Thyroid gland (tissue), 4 donors: ENCODE data around the gene PDE8A. TPM values are rescaled to one million over a fixed set of nuclear protein-coding genes. Genes with fewer than 3 reads are reported as not detected.

Source experiments
- DNase-seq, 2 donors: peaks; one replicate each; pipeline ENCODE4 v3.0.0-alpha.2; 2019
- H3K27ac ChIP-seq, 3 donors: fragments of 200-600 bp; sonication (generic); 1 replicate in 2 of 3; 2 replicates in 1 of 3; pipeline ENCODE4 v1.5.1; 2016 to 2019; ENCODE audit warnings: mild to moderate bottlenecking in 1 of 3, moderate library complexity in 1 of 3
- H3K27me3 ChIP-seq: fragments of 200-600 bp; sonication (generic); one replicate; pipeline ENCODE4 v1.5.1; 2019
- H3K36me3 ChIP-seq, 2 donors: fragments of 200-600 bp; sonication (generic); one replicate each; pipeline ENCODE4 v1.5.1; 2016 to 2019
- H3K4me1 ChIP-seq, 2 donors: fragments of 200-600 bp; sonication (generic); one replicate each; pipeline ENCODE4 v1.5.1; 2017 to 2019
- H3K4me3 ChIP-seq, 3 donors: fragments of 200-600 bp; sonication (generic); replicated peaks in 1 of 3; 1 replicate in 2 of 3; 2 replicates in 1 of 3; pipeline ENCODE4 v1.5.1; 2016; ENCODE audit warnings: mild to moderate bottlenecking in 1 of 3
- H3K9me3 ChIP-seq: fragments of 200-600 bp; sonication (generic); one replicate; pipeline ENCODE4 v1.5.1; 2017
- CTCF ChIP-seq, 6 experiments: fragments of 200-600 bp in 3 of 6; fragments of 450-650 bp in 3 of 6; sonication (generic) in 3 of 6; IDR thresholded peaks; one replicate each; pipeline ENCODE4 v1.5.1; 2016 to 2019; ENCODE audit warnings: antibody characterized with exemption in 6 of 6, mild to moderate bottlenecking in 2 of 6, inconsistent platforms in 1 of 6, moderate library complexity in 1 of 6
- POLR2A ChIP-seq, 2 donors: fragments of 450-650 bp; IDR thresholded peaks; one replicate each; pipeline ENCODE4 v1.6.1; 2017; ENCODE audit warnings: antibody characterized with exemption in 2 of 2, mild to moderate bottlenecking in 2 of 2, moderate library complexity in 1 of 2
- WGBS, 2 donors: methylation state at CpG; one replicate each; pipeline ENCODE4 v1.1.5; 2017; 5-methylcytosine and 5-hydroxymethylcytosine counted together
- intact Hi-C: fragments of 100-400 bp; cut with DNase I; formaldehyde crosslinking; loops from one replicate; pipeline ENCODE4 v1.15.1; 2023
- total RNA-seq, 4 donors: library from RNA; depleted of rRNA; stranded (reverse); fragments of >200 nt; gene quantifications; one replicate each; pipeline ENCODE4 v1.2.3, GENCODE V29; 2016

Gene PDE8A
- total RNA-seq, 4 donors from 2014 or later: 31.6 to 52.1 (median 35.2) TPM

DNA sequence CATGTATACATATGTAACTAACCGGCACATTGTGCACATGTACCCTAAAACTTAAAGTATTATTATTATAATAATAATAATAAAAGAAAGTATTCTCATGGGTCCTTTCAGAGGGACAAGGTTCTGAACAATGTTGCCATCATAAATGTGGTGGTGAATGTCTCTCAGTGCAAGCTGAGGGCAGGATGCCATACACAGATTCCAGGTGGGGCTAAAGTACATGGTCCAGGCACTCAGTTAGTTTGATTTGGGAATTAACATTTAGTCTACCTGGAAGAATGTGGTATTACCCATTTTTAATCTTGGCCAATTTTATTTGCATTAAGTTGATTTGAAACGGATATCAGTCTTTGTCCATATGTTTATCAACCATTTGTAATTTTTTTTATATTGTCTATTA, 24.5 kb downstream of the PDE8A start:
- TF ChIP-seq CTCF (IDR thresholded peaks at IDR 0.05): no peak
- no peak for TF ChIP-seq POLR2A (IDR thresholded peaks at IDR 0.05)
- no peak overlapping the region for H3K27ac ChIP-seq
- H3K9me3 ChIP-seq: no peaks in the 10 kb centered on the region
- WGBS, 2 donors: 94 to 95% methylated on average over 2 of the region's 2 CpGs
- no peaks in the 10 kb centered on the region for H3K27me3 ChIP-seq
- no peak for DNase-seq
- intact Hi-C loops: no loop called here
- H3K4me3 ChIP-seq: no peak overlapping the region
- peaks cover 23 to 36% of the 10 kb centered on the region in 2 donors for H3K4me1 ChIP-seq
- H3K36me3 ChIP-seq: no peaks in the 10 kb centered on the region

- Histone ChIP-seq H3K36me3 (no peaks in the 10 kb centered on the region), H3K27ac (no peak overlapping the region), H3K9me3 (no peaks in the 10 kb centered on the region), H3K4me1 (peaks cover 23 to 37% of the 10 kb centered on the region in 2 donors), H3K4me3 (no peak overlapping the region), H3K27me3 (no peaks in the 10 kb centered on the region)
- TF ChIP-seq CTCF (IDR thresholded peaks at IDR 0.05) (no peak), POLR2A (IDR thresholded peaks at IDR 0.05) (no peak)
- 96 to 98% methylated on average over 3 of the region's 3 CpGs for WGBS, 2 donors
- intact Hi-C loops: no loop called here
- no peak for DNase-seq
These were observed 25.0 kb downstream of the PDE8A start for GRCh38 chr15:85006655-85007054.

DNA sequence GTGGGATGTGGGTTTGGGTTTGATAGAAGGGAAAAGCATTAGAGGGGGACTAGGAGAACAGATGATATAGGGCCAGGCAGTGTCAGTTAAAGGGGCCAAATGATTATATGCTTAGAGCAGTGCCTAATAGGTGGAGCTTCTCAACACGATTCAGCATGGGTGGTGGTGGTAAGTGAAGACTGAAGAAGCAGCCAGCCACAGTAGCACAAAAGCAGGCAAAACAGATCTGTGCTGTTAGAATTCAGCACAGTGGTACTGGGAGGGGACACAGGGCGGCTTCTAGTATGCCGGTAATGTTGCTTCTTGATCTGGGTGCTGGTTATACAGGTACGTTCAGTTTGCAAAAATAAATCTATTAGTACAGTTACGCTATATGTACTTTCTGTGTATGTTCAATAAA, 25.5 kb downstream of the PDE8A start:
- H3K36me3 ChIP-seq: no peaks in the 10 kb centered on the region
- no peaks in the 10 kb centered on the region for H3K27me3 ChIP-seq
- DNase-seq: no peak
- no peak overlapping the region for H3K27ac ChIP-seq
- no peak for TF ChIP-seq POLR2A (IDR thresholded peaks at IDR 0.05)
- TF ChIP-seq CTCF (IDR thresholded peaks at IDR 0.05): no peak
- peaks cover 23 to 37% of the 10 kb centered on the region in 2 donors for H3K4me1 ChIP-seq
- no peaks in the 10 kb centered on the region for H3K9me3 ChIP-seq
- intact Hi-C loops: no loop called here
- H3K4me3 ChIP-seq: no peak overlapping the region
- WGBS, 2 donors: 86 to 89% methylated on average over 5 of the region's 5 CpGs

DNA sequence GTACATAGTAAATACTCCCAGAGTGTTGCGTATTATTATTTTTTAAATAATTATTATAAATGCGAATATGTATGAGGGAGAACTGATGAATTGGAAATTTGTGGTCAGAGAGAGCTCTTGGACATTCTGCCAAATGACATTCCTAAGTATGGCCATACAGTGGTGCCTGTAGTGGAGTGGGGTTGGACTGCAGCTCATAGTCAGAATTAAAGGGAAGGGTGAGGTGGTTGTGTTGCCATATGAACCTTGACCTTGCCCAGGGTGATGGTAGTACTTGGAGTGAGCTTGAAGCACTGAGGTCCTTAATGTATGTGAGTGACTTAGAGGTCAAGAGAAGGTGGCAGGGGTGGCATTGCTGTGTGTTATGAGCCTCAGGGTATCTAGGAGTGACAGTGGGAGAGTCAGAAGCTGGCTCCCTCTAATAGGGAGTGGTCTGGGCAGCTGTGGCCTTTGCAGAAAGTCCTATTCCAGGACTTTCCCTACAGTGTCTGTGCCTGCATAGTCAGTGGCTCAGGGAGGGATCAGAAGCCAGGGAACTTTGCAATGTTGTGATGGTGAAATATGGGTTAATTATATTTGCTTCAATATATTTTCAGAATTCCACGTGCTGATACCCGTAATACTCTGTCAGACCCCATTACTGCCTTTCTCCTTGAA, 26.2 kb downstream of the PDE8A start:
- Histone ChIP-seq H3K9me3 (no peaks in the 10 kb centered on the region), H3K36me3 (no peaks in the 10 kb centered on the region), H3K4me3 (no peak overlapping the region), H3K27ac (no peak overlapping the region), H3K27me3 (no peaks in the 10 kb centered on the region), H3K4me1 (peaks cover 23 to 33% of the 10 kb centered on the region in 2 donors)
- intact Hi-C loops: no loop called here
- DNase-seq: no peak
- TF ChIP-seq CTCF (IDR thresholded peaks at IDR 0.05): no peak
- TF ChIP-seq POLR2A (IDR thresholded peaks at IDR 0.05): no peak
- 65 to 80% methylated on average over 4 of the region's 4 CpGs for WGBS, 2 donors

DNA sequence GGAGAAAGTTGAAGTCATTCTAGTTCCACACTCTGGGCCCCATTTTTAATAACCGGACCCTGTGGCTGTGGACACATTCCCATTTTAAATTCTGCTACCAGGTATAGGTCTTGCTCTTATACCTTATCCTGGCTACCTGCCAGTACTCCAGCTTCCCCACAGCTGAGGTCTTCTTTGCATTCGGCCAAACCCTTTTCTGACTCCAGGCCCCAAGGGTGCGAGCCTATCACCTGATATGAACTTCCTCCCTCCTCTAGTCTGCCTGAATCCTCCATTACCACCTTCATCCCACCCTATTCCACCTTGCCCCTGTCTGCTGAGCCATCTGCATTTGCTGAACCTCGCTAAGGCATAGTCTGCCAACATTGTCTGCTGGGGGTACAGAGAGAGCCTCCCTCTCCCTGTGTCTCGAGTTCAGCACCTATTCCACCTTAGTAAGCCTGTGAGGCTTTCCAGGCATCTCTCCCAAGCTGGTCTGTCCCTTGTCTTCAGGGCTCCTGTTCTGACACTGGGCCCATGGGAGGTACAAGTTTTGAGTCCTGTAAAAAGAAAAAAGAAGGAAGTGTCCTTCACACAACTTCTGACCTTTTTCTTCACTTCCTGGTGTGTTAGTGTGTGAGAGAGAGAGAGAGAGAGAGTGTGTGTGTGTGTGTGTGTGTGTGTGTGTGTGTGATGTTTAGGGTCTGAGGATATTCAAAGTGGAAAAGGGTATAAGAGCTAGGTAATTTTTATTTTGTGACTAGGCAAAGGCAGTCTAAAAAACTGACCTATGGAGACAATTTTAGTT, 27.0 kb downstream of the PDE8A start:
- no peaks in the 10 kb centered on the region for H3K9me3 ChIP-seq
- H3K27ac ChIP-seq: peak overlapping the region in 2 of 3 donors; percentile 10 to 12
- H3K27me3 ChIP-seq: no peaks in the 10 kb centered on the region
- DNase-seq: no peak
- peaks cover 23 to 32% of the 10 kb centered on the region in 2 donors for H3K4me1 ChIP-seq
- H3K4me3 ChIP-seq: no peak overlapping the region
- no peaks in the 10 kb centered on the region for H3K36me3 ChIP-seq
- TF ChIP-seq POLR2A (IDR thresholded peaks at IDR 0.05): no peak
- TF ChIP-seq CTCF (IDR thresholded peaks at IDR 0.05): no peak
- intact Hi-C loops: no loop called here
- 86 to 91% methylated on average over 5 of the region's 5 CpGs for WGBS, 2 donors
